OCI-M2 (cell line): ENCODE data around the gene TPO.
"Not testable (repeated sequence)": the region's sequence is repeated elsewhere in the genome, so short reads cannot be mapped to it uniquely, and the experiment has no call there.

Experiments
- DNase-seq: peaks from one replicate; lab custom pipeline; 2025; ENCODE audit not compliant: unreplicated experiment; lab: John Stamatoyannopoulos, UW

TPO gene

GRCh38 chr2:1548910-1549673, 135.8 kb downstream of the TPO start:
- no peak for DNase-seq

GRCh38 chr2:1550076-1550475, 136.8 kb downstream of the TPO start:
- DNase-seq = no peak

- DNase-seq = no peak
Observed at GRCh38 chr2:1550658-1551316, 137.5 kb downstream of the TPO start.

- DNase-seq = no peak
Observed at GRCh38 chr2:1551905-1552304, 138.6 kb downstream of the TPO start.

GRCh38 chr2:1552611-1553010, 139.3 kb downstream of the TPO start:
- no peak for DNase-seq

GRCh38 chr2:1553671-1554295, 140.5 kb downstream of the TPO start:
- no peak for DNase-seq

GRCh38 chr2:1556286-1556685, 143.0 kb downstream of the TPO start:
- DNase-seq = no peak

GRCh38 chr2:1556776-1557466, 143.7 kb downstream of the TPO start:
- no peak for DNase-seq

- no peak for DNase-seq
Observed at GRCh38 chr2:1557467-1557820, 144.2 kb downstream of the TPO start.

- DNase-seq = no peak
Observed at GRCh38 chr2:1559589-1560175, 146.4 kb downstream of the TPO start.

- DNase-seq = no peak
Observed at GRCh38 chr2:1561259-1561658, 148.0 kb downstream of the TPO start.

GRCh38 chr2:1561811-1562421, 148.7 kb downstream of the TPO start:
- no peak for DNase-seq

- no peak for DNase-seq
Observed at GRCh38 chr2:1563084-1563857, 150.0 kb downstream of the TPO start.

- DNase-seq = no peak
Observed at GRCh38 chr2:1563943-1564891, 151.0 kb downstream of the TPO start.

- DNase-seq = no peak
Observed at GRCh38 chr2:1567556-1568344, 154.5 kb downstream of the TPO start.

GRCh38 chr2:1568345-1568668, 155.0 kb downstream of the TPO start:
- not testable (repeated sequence) for DNase-seq

- DNase-seq = no peak
Observed at GRCh38 chr2:1569879-1570450, 156.7 kb downstream of the TPO start.
